SK-N-MC (cell line): ENCODE measurements around the gene ZDHHC11B.

Experiments used
- EZH2 ChIP-seq: fragments of 200-600 bp; sonication (generic); IDR thresholded peaks from one replicate; pipeline ENCODE4 v1.6.1; 2017; ENCODE audit warnings: antibody characterized with exemption
- POLR2AphosphoS5 ChIP-seq: IDR thresholded peaks from 2 replicates; pipeline ENCODE4 v1.6.1; 2012; ENCODE audit warnings: mild to moderate bottlenecking, low read depth, low read length, borderline replicate concordance

DNA sequence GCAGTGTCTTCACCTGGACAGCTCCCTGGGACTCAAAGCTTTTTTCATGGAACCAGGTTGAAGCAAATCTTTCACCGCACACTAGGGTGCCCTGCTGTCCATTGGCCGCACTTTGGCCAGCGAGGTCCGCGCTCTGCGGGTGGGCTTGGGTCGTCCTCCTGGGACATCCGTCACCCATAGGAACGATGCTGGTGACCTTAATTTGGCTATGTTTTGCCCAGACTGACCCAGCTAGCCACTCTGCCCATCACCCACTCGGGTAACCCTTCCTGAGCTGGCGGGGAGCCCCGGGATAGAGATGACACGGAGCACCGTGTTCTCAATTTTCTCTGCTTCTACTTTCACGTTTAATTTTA lies 25.9 kb downstream of the ZDHHC11B start:
- TF ChIP-seq EZH2 (no peak), POLR2AphosphoS5 (no peak)
